Activated naive CD8-positive, alpha-beta T cell treated with anti-CD3 and anti-CD28 coated beads, Interleukin-2, amount 50 U/mL, for 16 hours (primary cell): Measurements from ENCODE around the gene KIRREL3.

ENCODE experiments used
- DNase-seq: peaks from one replicate; pipeline ENCODE4 v3.0.0-alpha.2; 2020; ENCODE audit warnings: low read depth, low spot score

The KIRREL3 gene

DNA sequence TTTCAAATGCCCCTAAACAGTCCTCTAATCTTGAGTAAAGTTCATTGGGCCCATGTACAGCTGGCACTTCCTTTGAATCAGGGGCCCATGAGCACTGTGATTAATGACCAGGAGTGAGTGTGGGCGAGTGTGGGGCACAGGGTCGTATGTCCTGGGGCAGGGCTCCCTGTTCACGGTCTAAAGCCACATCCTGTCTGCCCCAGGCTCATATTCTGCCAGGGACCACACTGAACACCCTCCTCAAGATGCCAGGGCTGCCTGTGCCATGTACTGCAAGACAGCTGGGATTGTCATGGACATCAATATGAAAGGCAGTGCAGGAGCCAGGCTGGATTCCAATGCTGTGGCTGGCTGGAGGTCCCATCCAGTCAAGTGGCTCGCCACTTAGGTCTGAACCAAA, 130.5 kb downstream of the KIRREL3 start:
- no peak for DNase-seq

DNA sequence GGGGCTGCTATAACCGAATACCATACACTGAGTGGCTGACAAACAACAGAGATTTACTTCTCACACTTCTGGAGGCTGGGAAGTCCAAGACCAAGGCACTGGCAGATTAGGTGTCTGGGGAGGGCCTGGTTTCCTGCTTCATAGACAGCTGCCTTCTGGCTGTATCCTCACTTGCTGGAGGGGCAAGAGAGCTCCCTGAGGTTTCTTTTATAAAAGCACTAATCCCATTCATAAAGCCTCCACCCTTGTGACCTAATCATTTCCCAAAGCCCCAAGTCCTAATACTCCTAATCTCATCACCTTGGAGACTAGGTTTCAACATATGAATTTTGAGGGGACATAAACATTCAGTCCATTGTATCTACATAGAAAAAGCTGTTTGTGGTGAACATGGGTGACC, 131.8 kb downstream of the KIRREL3 start:
- DNase-seq = no peak

GRCh38 chr11:126864934-126865333, 135.6 kb downstream of the KIRREL3 start:
- no peak for DNase-seq

DNA sequence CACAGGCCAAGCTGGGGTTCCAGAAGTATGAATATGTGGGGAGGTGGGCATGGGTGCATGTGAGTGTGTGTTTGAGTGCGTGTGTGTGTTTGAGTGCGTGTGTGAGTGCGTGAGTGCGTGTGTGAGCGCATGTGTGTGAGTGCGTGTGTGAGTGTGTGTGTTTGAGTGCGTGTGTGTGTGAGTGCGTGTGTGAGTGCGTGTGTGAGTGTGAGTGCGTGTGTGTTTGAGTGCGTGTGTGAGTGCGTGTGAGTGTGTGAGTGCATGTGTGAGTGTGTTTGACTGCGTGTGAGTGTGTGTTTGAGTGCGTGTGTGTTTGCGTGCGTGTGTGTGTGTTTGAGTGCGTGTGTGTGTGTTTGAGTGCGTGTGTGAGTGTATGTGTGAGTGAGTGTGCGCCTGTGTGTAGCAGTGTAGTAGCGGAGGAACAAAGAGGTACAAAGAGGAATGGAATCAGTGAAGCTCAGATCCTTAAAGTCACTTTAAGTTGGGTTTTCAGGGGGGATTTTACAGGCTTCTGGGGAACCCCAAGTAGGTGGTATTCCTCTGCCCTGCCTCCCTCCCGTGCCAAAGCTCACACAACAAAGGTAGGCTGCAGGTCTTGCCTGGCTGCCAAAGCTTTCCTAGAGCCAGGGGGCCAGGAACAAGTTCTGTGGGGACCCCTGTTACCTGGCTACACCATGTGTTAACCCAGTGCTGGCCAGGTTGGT, 137.1 kb downstream of the KIRREL3 start:
- no peak for DNase-seq

GRCh38 chr11:126862664-126863243, 137.8 kb downstream of the KIRREL3 start:
- DNase-seq = no peak

DNA sequence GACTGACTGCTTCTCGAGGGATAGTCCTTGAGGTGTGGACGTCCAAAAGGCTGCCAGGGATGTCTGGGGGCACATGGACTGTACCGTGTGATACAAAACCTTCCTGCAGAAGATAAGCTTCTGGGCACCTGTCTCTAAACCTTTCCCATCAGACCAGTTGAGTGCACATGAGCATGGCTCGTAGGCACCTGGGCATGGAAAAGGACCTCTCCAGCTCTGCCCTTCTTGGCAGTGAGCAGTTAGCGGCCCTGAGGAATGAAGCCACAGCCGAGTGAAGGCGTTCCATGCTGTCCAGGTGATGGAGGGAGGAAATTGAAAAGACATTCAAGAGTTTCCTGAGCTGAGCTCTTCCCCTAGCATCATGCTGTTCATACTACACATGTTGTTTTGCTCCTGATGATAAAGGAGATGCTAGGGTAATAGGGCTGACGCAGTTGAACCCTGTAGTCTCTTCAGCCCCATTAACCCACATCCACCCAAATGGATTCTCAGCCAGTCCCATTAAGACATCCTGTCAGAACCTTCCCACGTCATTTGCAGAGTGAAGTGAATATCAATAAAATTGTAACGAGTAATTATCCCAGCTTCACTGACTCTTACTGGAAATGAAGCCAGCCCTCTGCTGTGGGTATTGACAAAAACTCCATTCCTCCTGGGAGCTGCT, 138.6 kb downstream of the KIRREL3 start:
- DNase-seq = no peak

- DNase-seq = no peak
Observed at GRCh38 chr11:126857860-126858808, 142.4 kb downstream of the KIRREL3 start.

DNA sequence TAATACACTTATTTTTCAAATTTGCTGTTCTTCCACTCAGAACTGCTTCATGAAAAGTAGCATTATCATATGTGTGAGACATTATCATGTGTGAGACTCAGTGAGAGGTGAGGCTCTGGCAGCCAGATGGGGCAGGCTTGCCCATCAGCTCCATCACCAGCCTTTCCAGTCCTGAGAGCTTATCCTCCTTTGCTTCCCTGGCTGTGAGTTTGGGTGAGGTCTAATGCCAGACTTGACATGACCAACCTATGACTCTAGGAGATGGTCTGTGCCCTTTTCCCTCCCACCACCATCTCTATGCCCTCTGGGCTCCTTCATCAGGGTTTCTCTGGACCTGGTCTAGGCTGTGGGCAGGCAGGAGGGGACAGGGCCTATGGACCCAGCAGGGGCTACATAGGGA, 145.0 kb downstream of the KIRREL3 start:
- no peak for DNase-seq

DNA sequence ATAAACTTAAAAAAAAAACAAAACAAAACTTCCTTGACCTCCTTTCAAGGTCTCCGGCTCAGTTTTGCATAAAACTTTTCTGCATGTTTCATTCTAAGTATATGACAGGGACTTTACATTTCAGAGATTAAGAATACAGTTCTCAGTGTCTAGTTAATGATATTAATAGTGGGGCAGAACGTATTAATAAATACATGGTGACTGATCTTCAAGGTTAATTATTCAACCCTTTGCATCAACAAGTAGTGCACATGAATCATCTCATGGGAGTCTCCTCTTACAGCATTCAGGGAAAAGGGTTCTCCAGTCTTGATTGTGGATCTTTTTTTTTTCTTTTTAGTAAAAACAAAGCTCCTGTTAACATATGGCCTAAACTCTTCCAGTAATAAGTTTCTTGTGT, 146.8 kb downstream of the KIRREL3 start:
- no peak for DNase-seq

DNA sequence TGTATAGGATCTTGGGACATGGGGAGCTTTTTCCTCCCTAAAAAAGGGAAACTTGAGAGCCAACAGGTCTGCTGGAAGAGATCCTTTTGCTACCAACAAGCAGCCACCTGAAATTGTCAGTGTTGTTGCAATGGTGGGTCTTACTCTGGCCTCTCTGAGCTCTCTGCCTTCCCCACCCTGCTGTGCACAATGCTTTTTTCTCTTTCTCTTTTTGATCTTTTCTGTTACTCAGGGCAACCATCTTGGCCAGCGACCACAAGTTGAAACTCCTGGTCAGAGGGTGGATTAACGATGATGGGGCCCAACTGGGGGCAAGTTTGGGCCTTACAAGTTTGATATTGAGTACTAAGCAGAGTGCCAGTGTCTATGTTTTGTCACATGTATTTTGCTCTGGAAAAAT, 155.8 kb downstream of the KIRREL3 start:
- DNase-seq = no peak

DNA sequence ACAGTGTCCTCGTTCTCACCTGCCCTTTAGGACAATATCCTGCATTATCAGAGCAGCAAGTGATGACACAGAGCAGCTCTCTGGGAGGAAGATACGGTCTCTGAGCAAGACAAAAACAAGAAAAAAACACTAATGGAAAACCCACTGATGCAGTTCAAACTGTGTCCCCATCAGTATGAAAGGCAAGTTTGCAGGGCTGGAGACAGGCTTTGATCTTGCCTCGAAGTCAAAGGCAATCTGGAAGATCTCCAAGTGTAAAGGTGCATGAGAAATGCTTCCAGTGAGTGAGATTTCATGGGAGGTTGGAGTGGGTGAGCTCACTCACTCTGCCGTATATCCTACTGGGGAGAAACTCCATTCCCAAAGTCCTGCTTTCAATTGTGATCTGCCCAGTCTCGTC, 157.5 kb downstream of the KIRREL3 start:
- no peak for DNase-seq

GRCh38 chr11:126841999-126842398, 158.6 kb downstream of the KIRREL3 start:
- no peak for DNase-seq

DNA sequence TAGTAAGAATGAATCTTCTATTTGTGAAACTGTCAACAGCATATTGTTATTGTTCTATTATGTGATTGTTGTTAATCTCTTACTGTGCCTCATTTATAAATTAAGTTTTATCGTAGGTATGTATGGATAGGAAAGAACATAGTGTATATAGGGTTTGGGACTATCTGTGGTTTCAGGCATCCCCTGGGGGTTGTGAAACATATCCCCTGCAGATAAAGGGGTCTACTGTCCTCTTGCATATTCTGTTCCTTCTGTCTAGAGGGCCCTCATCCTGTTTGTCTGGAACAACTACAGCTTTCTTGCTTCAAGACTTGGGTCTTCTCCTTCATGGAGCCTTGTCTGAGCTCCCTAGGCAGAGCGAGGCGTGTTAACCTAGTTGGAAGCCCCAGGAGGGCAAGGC, 159.6 kb downstream of the KIRREL3 start:
- DNase-seq = no peak

- no peak for DNase-seq
Observed at GRCh38 chr11:126840201-126840886, 160.2 kb downstream of the KIRREL3 start.

GRCh38 chr11:126839496-126839895, 161.1 kb downstream of the KIRREL3 start:
- no peak for DNase-seq

DNA sequence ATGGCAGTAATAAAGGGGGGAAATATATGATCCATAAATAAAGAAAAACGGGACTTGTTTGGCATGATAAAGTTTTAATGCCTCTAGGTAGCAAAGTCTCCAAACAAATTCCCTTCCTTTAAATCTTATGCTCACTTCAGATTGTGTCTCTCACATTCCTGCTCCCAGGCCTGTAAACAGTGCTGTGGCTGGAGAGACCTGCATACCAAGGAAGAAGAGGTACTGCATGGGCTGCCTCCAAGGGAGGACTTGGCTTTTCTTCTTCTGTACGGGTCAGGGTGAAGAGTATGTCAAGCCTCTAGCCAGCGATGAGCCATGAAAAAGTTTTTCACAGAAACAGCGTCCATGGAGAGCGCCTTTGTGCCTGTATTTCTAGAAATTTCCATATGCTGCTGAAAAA, 161.8 kb downstream of the KIRREL3 start:
- no peak for DNase-seq

GRCh38 chr11:126837581-126837980, 163.0 kb downstream of the KIRREL3 start:
- DNase-seq = no peak

DNA sequence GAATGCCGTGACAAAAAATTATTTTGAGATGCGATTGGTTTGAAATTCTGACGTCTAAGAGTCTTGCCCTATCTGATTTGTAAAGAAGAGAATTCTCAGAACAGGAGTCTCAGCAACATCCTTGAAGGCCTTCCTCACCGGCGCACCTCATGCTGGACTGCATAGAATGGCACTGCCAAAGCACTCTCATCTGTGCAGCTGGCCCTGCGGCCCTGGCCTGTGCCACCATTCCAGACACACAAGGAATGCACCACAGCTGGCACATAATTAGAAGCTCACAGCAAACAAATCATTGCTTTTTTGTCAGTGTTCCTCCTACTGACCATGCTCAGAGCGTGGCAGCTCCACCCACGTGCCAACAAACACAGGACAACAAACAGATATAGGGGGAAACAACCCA, 166.0 kb downstream of the KIRREL3 start:
- DNase-seq = no peak

DNA sequence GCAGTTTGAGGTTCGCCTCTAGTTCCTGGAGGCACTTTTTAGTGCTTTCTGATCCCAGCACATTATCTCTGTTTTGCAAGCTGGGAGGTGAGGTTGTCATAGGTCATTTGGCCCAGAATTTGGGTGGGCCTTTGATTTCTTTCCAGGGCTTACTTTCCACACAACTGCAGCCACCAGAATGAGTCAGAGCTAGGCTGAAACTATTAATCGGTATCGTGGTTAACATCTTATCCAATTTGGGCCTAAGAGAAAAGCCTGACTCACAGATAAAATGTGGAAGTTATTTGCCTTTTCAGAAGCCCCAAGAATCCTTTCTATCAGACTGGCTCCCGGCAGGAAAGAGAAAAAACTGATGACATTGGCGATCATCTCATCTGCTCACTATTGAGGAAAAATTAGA, 166.4 kb downstream of the KIRREL3 start:
- DNase-seq = no peak

GRCh38 chr11:126833065-126833464, 167.5 kb downstream of the KIRREL3 start:
- DNase-seq = no peak

DNA sequence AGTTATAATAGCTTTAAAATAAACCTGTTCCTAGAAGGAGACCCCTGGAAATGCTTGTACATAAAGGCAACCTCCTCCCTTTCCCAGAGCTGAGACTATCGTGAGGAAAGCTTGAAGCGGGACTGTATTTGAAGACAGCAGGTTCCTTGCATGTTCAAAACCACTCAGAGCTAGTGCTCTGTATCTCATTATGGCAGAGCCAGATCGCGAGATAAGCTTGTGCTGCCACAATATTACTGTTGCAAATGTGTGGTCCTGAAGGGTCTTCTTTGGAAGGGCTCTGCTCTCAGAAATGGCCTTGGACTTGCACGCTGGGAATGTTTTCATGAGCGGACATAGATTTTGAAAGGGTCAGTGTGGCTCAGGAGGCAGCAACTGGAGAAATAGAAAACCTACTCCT, 168.2 kb downstream of the KIRREL3 start:
- DNase-seq = no peak
